Hematopoietic multipotent progenitor cell treated with erythropoietin and hydrocortisone succinate and interleukin-3 and kit ligand, for 6 days (in vitro differentiated cells): ENCODE measurements around the gene FARSA.

ENCODE experiments used
- DNase-seq: peaks from one replicate; pipeline ENCODE4 v3.0.0-alpha.2; 2015

FARSA gene

GRCh38 chr19:12888006-12888603 lies 45.4 kb downstream of the FARSA start:
- DNase-seq = peak; percentile 47

GRCh38 chr19:12886969-12887747 lies 46.4 kb downstream of the FARSA start, which contains the start of gene KLF1:
KLF1 (minus strand) TSS chr19:12887201; CDS start chr19:12887140, 61 bp downstream.
- peak; percentile 97 for DNase-seq

- DNase-seq = peak; percentile 37
These were observed 46.9 kb downstream of the FARSA start for GRCh38 chr19:12886651-12886968.

- DNase-seq = peak; percentile 94
These were observed 47.5 kb downstream of the FARSA start for GRCh38 chr19:12885749-12886650.

GRCh38 chr19:12884926-12885748 lies 48.4 kb downstream of the FARSA start:
- peak; percentile 96 for DNase-seq

GRCh38 chr19:12884627-12884925 lies 48.9 kb downstream of the FARSA start:
- no peak for DNase-seq

- DNase-seq = peak; percentile 27
These were observed 49.3 kb downstream of the FARSA start for GRCh38 chr19:12884202-12884601.

- peak; percentile 41 for DNase-seq
These were observed 50.9 kb downstream of the FARSA start for GRCh38 chr19:12882589-12882988.

- DNase-seq = peak; percentile 98
These were observed 52.2 kb downstream of the FARSA start, which contains the start of gene DNASE2 for GRCh38 chr19:12881172-12881808. DNASE2 (minus strand) TSS chr19:12881449; CDS start chr19:12881375, 74 bp downstream.

- peak; percentile 59 for DNase-seq
These were observed 52.9 kb downstream of the FARSA start for GRCh38 chr19:12880551-12881171.

GRCh38 chr19:12875086-12875485 lies 58.4 kb downstream of the FARSA start:
- no peak for DNase-seq

- DNase-seq = no peak
These were observed 59.4 kb downstream of the FARSA start for GRCh38 chr19:12873891-12874745.

GRCh38 chr19:12872941-12873890 lies 60.3 kb downstream of the FARSA start:
- DNase-seq = peak; percentile 82
